Erythroblast (primary cell): ENCODE data around the gene ACSM6.

Source experiments
- GATA1 ChIP-seq: IDR thresholded peaks from 2 replicates; pipeline ENCODE4 v1.6.1; 2011; ENCODE audit warnings: low read depth, mild to moderate bottlenecking, control low read depth, low read length, moderate library complexity
- POLR2A ChIP-seq: IDR thresholded peaks from 2 replicates; pipeline ENCODE4 v1.6.1; 2011; ENCODE audit warnings: mild to moderate bottlenecking, low read length

- TF ChIP-seq POLR2A = no peak
- TF ChIP-seq GATA1 = no peak
Measured at GRCh38 chr10:95247200-95247880, 53.3 kb downstream of the ACSM6 start.
